Activated T-cell treated with anti-CD3 and anti-CD28 coated beads, Interleukin-2, amount 50 U/mL, for 4 hours (primary cell): ENCODE results near the gene GPX2. TPM values are rescaled to one million over a fixed set of nuclear protein-coding genes. Genes with fewer than 3 reads are reported as not detected.

Experiments
- ATAC-seq, 2 donors: fragments of 200-7000 bp; cut with Tn5 transposase; one replicate each; pipeline ENCODE4 v1.10.0; 2021
- DNase-seq: peaks from one replicate; pipeline ENCODE4 v3.0.0-alpha.2; 2020
- H3K27me3 Mint-ChIP-seq: one replicate; pipeline ENCODE4 v1.8.0; 2021; ENCODE audit warnings: low read depth, mixed read lengths
- H3K36me3 Mint-ChIP-seq: one replicate; pipeline ENCODE4 v1.8.0; 2022; ENCODE audit warnings: mixed read lengths; ENCODE audit not compliant: insufficient read depth
- H3K4me1 Mint-ChIP-seq: one replicate; pipeline ENCODE4 v1.8.0; 2021; ENCODE audit warnings: low read depth, mixed read lengths
- H3K4me3 Mint-ChIP-seq: one replicate; pipeline ENCODE4 v1.8.0; 2021; ENCODE audit warnings: mild to moderate bottlenecking, moderate library complexity, mixed read lengths
- H3K9me3 Mint-ChIP-seq: one replicate; pipeline ENCODE4 v1.8.0; 2021; ENCODE audit warnings: mixed read lengths
- total RNA-seq, 3 donors: library from RNA; stranded (reverse); gene quantifications; one replicate each; pipeline ENCODE4 v1.2.1, GENCODE V29; 2021

The GPX2 gene
- total RNA-seq, 3 donors from 2014 or later, result 0.22 TPM; not detected in 2

GRCh38 chr14:64939817-64940190 is 2.7 kb downstream of the GPX2 start:
- peaks cover 36% of the 10 kb centered on the region for H3K36me3 Mint-ChIP-seq
- no peak overlapping the region for H3K4me3 Mint-ChIP-seq
- DNase-seq (no peak), ATAC-seq (no peak)
- H3K4me1 Mint-ChIP-seq, result peaks cover 69% of the 10 kb centered on the region
- no peaks in the 10 kb centered on the region for H3K9me3 Mint-ChIP-seq
- no peaks in the 10 kb centered on the region for H3K27me3 Mint-ChIP-seq

- ATAC-seq (no peak), DNase-seq (no peak)
- no peaks in the 10 kb centered on the region for H3K9me3 Mint-ChIP-seq
- H3K4me1 Mint-ChIP-seq, result peaks cover 74% of the 10 kb centered on the region
- no peaks in the 10 kb centered on the region for H3K27me3 Mint-ChIP-seq
- H3K4me3 Mint-ChIP-seq, result no peak overlapping the region
- H3K36me3 Mint-ChIP-seq, result peaks cover 40% of the 10 kb centered on the region
Observed at GRCh38 chr14:64938972-64939816, 3.4 kb downstream of the GPX2 start.

GRCh38 chr14:64937821-64938193 is 4.7 kb downstream of the GPX2 start:
- Mint-ChIP-seq H3K9me3 (no peaks in the 10 kb centered on the region), H3K27me3 (no peaks in the 10 kb centered on the region), H3K4me1 (peaks cover 63% of the 10 kb centered on the region), H3K36me3 (peaks cover 43% of the 10 kb centered on the region), H3K4me3 (no peak overlapping the region)
- no peak for ATAC-seq
- DNase-seq, result no peak

- no peaks in the 10 kb centered on the region for H3K27me3 Mint-ChIP-seq
- peaks cover 48% of the 10 kb centered on the region for H3K36me3 Mint-ChIP-seq
- ATAC-seq (no peak), DNase-seq (no peak)
- H3K4me1 Mint-ChIP-seq, result peaks cover 65% of the 10 kb centered on the region
- no peak overlapping the region for H3K4me3 Mint-ChIP-seq
- H3K9me3 Mint-ChIP-seq, result no peaks in the 10 kb centered on the region
Observed at GRCh38 chr14:64937171-64937820, 5.2 kb downstream of the GPX2 start.

GRCh38 chr14:64935508-64935907 is 7.0 kb downstream of the GPX2 start:
- H3K9me3 Mint-ChIP-seq, result no peaks in the 10 kb centered on the region
- H3K4me3 Mint-ChIP-seq, result peak overlapping the region; percentile 38
- peaks cover 61% of the 10 kb centered on the region for H3K4me1 Mint-ChIP-seq
- ATAC-seq (no peak), DNase-seq (no peak)
- peaks cover 55% of the 10 kb centered on the region for H3K36me3 Mint-ChIP-seq
- H3K27me3 Mint-ChIP-seq, result no peaks in the 10 kb centered on the region

- Mint-ChIP-seq H3K4me1 (peaks cover 54% of the 10 kb centered on the region), H3K36me3 (peaks cover 51% of the 10 kb centered on the region), H3K27me3 (no peaks in the 10 kb centered on the region)
Observed at GRCh38 chr14:64934338-64934929, 8.1 kb downstream of the GPX2 start.

GRCh38 chr14:64932231-64932630 is 10.3 kb downstream of the GPX2 start:
- H3K4me3 Mint-ChIP-seq, result no peak overlapping the region
- DNase-seq (no peak), ATAC-seq (no peak)
- peaks cover 39% of the 10 kb centered on the region for H3K36me3 Mint-ChIP-seq
- peaks cover 39% of the 10 kb centered on the region for H3K4me1 Mint-ChIP-seq
- no peaks in the 10 kb centered on the region for H3K9me3 Mint-ChIP-seq
- no peaks in the 10 kb centered on the region for H3K27me3 Mint-ChIP-seq

More at GRCh38 chr14:64934338-64934929, 8.1 kb downstream of the GPX2 start:
- ATAC-seq (no peak), DNase-seq (no peak)
- H3K9me3 Mint-ChIP-seq, result no peaks in the 10 kb centered on the region
- no peak overlapping the region for H3K4me3 Mint-ChIP-seq

- Mint-ChIP-seq H3K4me1 (peaks cover 37% of the 10 kb centered on the region), H3K9me3 (no peaks in the 10 kb centered on the region), H3K27me3 (no peaks in the 10 kb centered on the region), H3K4me3 (no peak overlapping the region), H3K36me3 (peaks cover 46% of the 10 kb centered on the region)
- no peak for DNase-seq
- no peak for ATAC-seq
Observed at GRCh38 chr14:64931123-64931522, 11.4 kb downstream of the GPX2 start.

GRCh38 chr14:64930085-64930843 is 12.3 kb downstream of the GPX2 start:
- H3K36me3 Mint-ChIP-seq, result peaks cover 41% of the 10 kb centered on the region
- no peak overlapping the region for H3K4me3 Mint-ChIP-seq
- ATAC-seq (no peak), DNase-seq (no peak)
- H3K4me1 Mint-ChIP-seq, result peaks cover 30% of the 10 kb centered on the region
- no peaks in the 10 kb centered on the region for H3K27me3 Mint-ChIP-seq
- no peaks in the 10 kb centered on the region for H3K9me3 Mint-ChIP-seq

- no peaks in the 10 kb centered on the region for H3K27me3 Mint-ChIP-seq
- DNase-seq, result no peak
- peak in 1 of 2 donors; percentile 40 for ATAC-seq
- H3K4me1 Mint-ChIP-seq, result peaks cover 27% of the 10 kb centered on the region
- peaks cover 42% of the 10 kb centered on the region for H3K36me3 Mint-ChIP-seq
- no peak overlapping the region for H3K4me3 Mint-ChIP-seq
- H3K9me3 Mint-ChIP-seq, result no peaks in the 10 kb centered on the region
Observed at GRCh38 chr14:64929014-64929359, 13.6 kb downstream of the GPX2 start.

GRCh38 chr14:64928239-64929013 is 14.1 kb downstream of the GPX2 start:
- peaks cover 31% of the 10 kb centered on the region for H3K4me1 Mint-ChIP-seq
- H3K9me3 Mint-ChIP-seq, result no peaks in the 10 kb centered on the region
- ATAC-seq (peak; percentile 62 to 75), DNase-seq (no peak)
- peaks cover 46% of the 10 kb centered on the region for H3K36me3 Mint-ChIP-seq
- H3K4me3 Mint-ChIP-seq, result no peak overlapping the region
- H3K27me3 Mint-ChIP-seq, result no peaks in the 10 kb centered on the region

GRCh38 chr14:64927031-64927430 is 15.5 kb downstream of the GPX2 start:
- no peak overlapping the region for H3K4me3 Mint-ChIP-seq
- H3K4me1 Mint-ChIP-seq, result peaks cover 33% of the 10 kb centered on the region
- H3K9me3 Mint-ChIP-seq, result no peaks in the 10 kb centered on the region
- ATAC-seq (no peak), DNase-seq (no peak)
- peaks cover 33% of the 10 kb centered on the region for H3K36me3 Mint-ChIP-seq
- no peaks in the 10 kb centered on the region for H3K27me3 Mint-ChIP-seq

- H3K9me3 Mint-ChIP-seq, result no peaks in the 10 kb centered on the region
- no peaks in the 10 kb centered on the region for H3K27me3 Mint-ChIP-seq
Observed at GRCh38 chr14:64926398-64926995, 16.0 kb downstream of the GPX2 start.

More at GRCh38 chr14:64926398-64926995, 16.0 kb downstream of the GPX2 start:
- ATAC-seq (no peak), DNase-seq (no peak)
- Mint-ChIP-seq H3K36me3 (peaks cover 35% of the 10 kb centered on the region), H3K4me1 (peaks cover 37% of the 10 kb centered on the region), H3K4me3 (no peak overlapping the region)
